ENCODE results near the gene FBRSL1.
"Not testable (repeated sequence)": the region's sequence is repeated elsewhere in the genome, so short reads cannot be mapped to it uniquely, and the experiment has no call there.

Gene FBRSL1

GRCh38 chr12:132489602-132490266 is at the start of gene FBRSL1:
FBRSL1 (plus strand) TSS chr12:132490151.
- DNase-seq, result peak; percentile 80 to 86

- not testable (repeated sequence) for DNase-seq
These were observed 49.5 kb upstream of the FBRSL1 start for GRCh38 chr12:132440420-132440819.

GRCh38 chr12:132441871-132442863 is 47.8 kb upstream of the FBRSL1 start:
- no peak for DNase-seq

GRCh38 chr12:132443091-132443490 is 46.9 kb upstream of the FBRSL1 start:
- no peak for DNase-seq

GRCh38 chr12:132444283-132444682 is 45.7 kb upstream of the FBRSL1 start:
- no peak for DNase-seq

GRCh38 chr12:132444957-132445883 is 44.7 kb upstream of the FBRSL1 start:
- DNase-seq, result peak; percentile 62 to 76

- DNase-seq, result no peak
These were observed 43.9 kb upstream of the FBRSL1 start for GRCh38 chr12:132445884-132446632.

GRCh38 chr12:132446633-132447326 is 43.2 kb upstream of the FBRSL1 start:
- DNase-seq, result no peak

- no peak for DNase-seq
These were observed 42.6 kb upstream of the FBRSL1 start for GRCh38 chr12:132447327-132447720.

GRCh38 chr12:132447731-132448462 is 42.1 kb upstream of the FBRSL1 start:
- no peak for DNase-seq

GRCh38 chr12:132448463-132448820 is 41.5 kb upstream of the FBRSL1 start:
- DNase-seq, result no peak

GRCh38 chr12:132449565-132450417 is 40.2 kb upstream of the FBRSL1 start:
- DNase-seq, result no peak

GRCh38 chr12:132450418-132451171 is 39.4 kb upstream of the FBRSL1 start:
- DNase-seq, result no peak

GRCh38 chr12:132451172-132451835 is 38.6 kb upstream of the FBRSL1 start:
- DNase-seq, result no peak

- no peak for DNase-seq
These were observed 38.1 kb upstream of the FBRSL1 start for GRCh38 chr12:132451836-132452195.

GRCh38 chr12:132452596-132453350 is 37.2 kb upstream of the FBRSL1 start:
- DNase-seq, result no peak

- no peak for DNase-seq
These were observed 36.4 kb upstream of the FBRSL1 start for GRCh38 chr12:132453361-132454192.

Measured in Kasumi-1 (cell line).